ENCODE results near the gene PLD5. TPM values are rescaled to one million over a fixed set of nuclear protein-coding genes. Genes with fewer than 3 reads are reported as not detected.

Gene PLD5
- total and polyA plus RNA-seq, 2 donors (not counting 3 experiments of a cell fraction or from before 2014, with no cell fraction given) = not detected

GRCh38 chr1:242239398-242239797 is 285.1 kb downstream of the PLD5 start:
- CTCF ChIA-PET = no interaction called here
- no peak overlapping the region for H3K4me2 ChIP-seq (ENCODE audit: insufficient read depth, low read length)
- H3K27ac ChIP-seq (ENCODE audit: insufficient read depth, low read depth, low read length) = no peak overlapping the region
- no peaks in the 10 kb centered on the region for H3K9me1 ChIP-seq (replicated peaks; ENCODE audit: control insufficient read depth, extremely low read depth, insufficient read depth, low read length)
- DNase-seq (ENCODE audit: low read depth, low spot score) (no peak), FAIRE-seq (no peak)
- BruUV-seq (replicated peaks) = no TSS peak
- no peak overlapping the region for H3K9ac ChIP-seq (replicated peaks; ENCODE audit: extremely low read depth, insufficient read depth, low read length)
- no peaks in the 10 kb centered on the region for H3K79me2 ChIP-seq (ENCODE audit: control insufficient read depth, insufficient read depth, low read length)
- no peak overlapping the region for H2AFZ ChIP-seq (ENCODE audit: low read depth, low read length)
- dilution Hi-C loops (cut with MboI; ENCODE audit: extremely low pct_ligation_motif_present, low sequenced_read_pairs) = no loop called here
- H3K4me3 ChIP-seq (replicated peaks in 1 of 3; ENCODE audit: insufficient read depth in 1 of 3, low read depth in 1 of 3, low read length in 3 of 3) = no peak overlapping the region
- peaks cover 2% of the 10 kb centered on the region for H3K9me3 ChIP-seq (replicated peaks; ENCODE audit: control insufficient read depth, insufficient read depth, low read length)
- H3K36me3 ChIP-seq (ENCODE audit: control insufficient read depth in 2 of 2, extremely low read depth in 1 of 2, insufficient read depth in 2 of 2, low read length in 2 of 2) = no peaks in the 10 kb centered on the region
- no peaks in the 10 kb centered on the region for H3K4me1 ChIP-seq (ENCODE audit: control insufficient read depth, extremely low read depth, insufficient read depth, low read length)
- intact Hi-C loops (cut with micrococcal nuclease) = no loop called here
- TF ChIP-seq, protein P1, sequence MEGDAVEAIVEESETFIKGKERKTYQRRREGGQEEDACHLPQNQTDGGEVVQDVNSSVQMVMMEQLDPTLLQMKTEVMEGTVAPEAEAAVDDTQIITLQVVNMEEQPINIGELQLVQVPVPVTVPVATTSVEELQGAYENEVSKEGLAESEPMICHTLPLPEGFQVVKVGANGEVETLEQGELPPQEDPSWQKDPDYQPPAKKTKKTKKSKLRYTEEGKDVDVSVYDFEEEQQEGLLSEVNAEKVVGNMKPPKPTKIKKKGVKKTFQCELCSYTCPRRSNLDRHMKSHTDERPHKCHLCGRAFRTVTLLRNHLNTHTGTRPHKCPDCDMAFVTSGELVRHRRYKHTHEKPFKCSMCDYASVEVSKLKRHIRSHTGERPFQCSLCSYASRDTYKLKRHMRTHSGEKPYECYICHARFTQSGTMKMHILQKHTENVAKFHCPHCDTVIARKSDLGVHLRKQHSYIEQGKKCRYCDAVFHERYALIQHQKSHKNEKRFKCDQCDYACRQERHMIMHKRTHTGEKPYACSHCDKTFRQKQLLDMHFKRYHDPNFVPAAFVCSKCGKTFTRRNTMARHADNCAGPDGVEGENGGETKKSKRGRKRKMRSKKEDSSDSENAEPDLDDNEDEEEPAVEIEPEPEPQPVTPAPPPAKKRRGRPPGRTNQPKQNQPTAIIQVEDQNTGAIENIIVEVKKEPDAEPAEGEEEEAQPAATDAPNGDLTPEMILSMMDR (IDR thresholded peaks at IDR 0.05; ENCODE audit: extremely low read depth in 1 of 2, insufficient read depth in 1 of 2, low read depth in 1 of 2, low read length in 2 of 2) = no peak
- no peak for TF ChIP-seq POLR2A (IDR thresholded peaks at IDR 0.05; ENCODE audit: low read depth, low read length)
- TF ChIP-seq GATA2 (IDR thresholded peaks at IDR 0.05; ENCODE audit: insufficient read depth, insufficient read length, low read depth, low read length) = no peak
- H3K27me3 ChIP-seq (ENCODE audit: control insufficient read depth in 2 of 2, insufficient read depth in 2 of 2, low read length in 2 of 2) = no peaks in the 10 kb centered on the region
- no peaks in the 10 kb centered on the region for H4K20me1 ChIP-seq (replicated peaks; ENCODE audit: control insufficient read depth, extremely low read depth, insufficient read depth, low read length)
- POLR2A ChIA-PET = no interaction called here

- H3K9ac ChIP-seq (replicated peaks; ENCODE audit: extremely low read depth, insufficient read depth, low read length) = no peak overlapping the region
- H2AFZ ChIP-seq (ENCODE audit: low read depth, low read length) = no peak overlapping the region
- DNase-seq (ENCODE audit: low read depth, low spot score) = no peak
- no peaks in the 10 kb centered on the region for H3K4me1 ChIP-seq (ENCODE audit: control insufficient read depth, extremely low read depth, insufficient read depth, low read length)
- no peaks in the 10 kb centered on the region for H4K20me1 ChIP-seq (replicated peaks; ENCODE audit: control insufficient read depth, extremely low read depth, insufficient read depth, low read length)
- H3K9me1 ChIP-seq (replicated peaks; ENCODE audit: control insufficient read depth, extremely low read depth, insufficient read depth, low read length) = no peaks in the 10 kb centered on the region
- H3K79me2 ChIP-seq (ENCODE audit: control insufficient read depth, insufficient read depth, low read length) = no peaks in the 10 kb centered on the region
- FAIRE-seq = no peak
- H3K9me3 ChIP-seq (replicated peaks; ENCODE audit: control insufficient read depth, insufficient read depth, low read length) = peaks cover 2% of the 10 kb centered on the region
- no peak overlapping the region for H3K27ac ChIP-seq (ENCODE audit: insufficient read depth, low read depth, low read length)
- no peak overlapping the region for H3K4me2 ChIP-seq (ENCODE audit: insufficient read depth, low read length)
- no peaks in the 10 kb centered on the region for H3K27me3 ChIP-seq (ENCODE audit: control insufficient read depth in 2 of 2, insufficient read depth in 2 of 2, low read length in 2 of 2)
- ChIA-PET CTCF (no interaction called here), POLR2A (no interaction called here)
- no TSS peak for BruUV-seq (replicated peaks)
- intact Hi-C loops (cut with micrococcal nuclease) (no loop called here), dilution Hi-C loops (cut with MboI; ENCODE audit: extremely low pct_ligation_motif_present, low sequenced_read_pairs) (no loop called here)
- H3K36me3 ChIP-seq (ENCODE audit: control insufficient read depth in 2 of 2, extremely low read depth in 1 of 2, insufficient read depth in 2 of 2, low read length in 2 of 2) = no peaks in the 10 kb centered on the region
- H3K4me3 ChIP-seq (replicated peaks in 1 of 3; ENCODE audit: insufficient read depth in 1 of 3, low read depth in 1 of 3, low read length in 3 of 3) = no peak overlapping the region
- TF ChIP-seq FOS (IDR thresholded peaks at IDR 0.05; ENCODE audit: borderline replicate concordance, insufficient read depth, low read length) = no peak
- TF ChIP-seq MYC (IDR thresholded peaks at IDR 0.05; ENCODE audit: low read depth, low read length) = no peak
- TF ChIP-seq POLR2A (IDR thresholded peaks at IDR 0.05; ENCODE audit: low read depth, low read length) = no peak
- TF ChIP-seq, protein P1 (IDR thresholded peaks at IDR 0.05; ENCODE audit: extremely low read depth in 1 of 2, insufficient read depth in 1 of 2, low read depth in 1 of 2, low read length in 2 of 2) = no peak
- no peak for TF ChIP-seq EZH2 (IDR thresholded peaks at IDR 0.05; ENCODE audit: borderline replicate concordance, low read depth, low read length, severe bottlenecking)
- no peak for TF ChIP-seq GATA2 (IDR thresholded peaks at IDR 0.05; ENCODE audit: insufficient read depth, insufficient read length, low read depth, low read length)
- no peak for TF ChIP-seq MAX (IDR thresholded peaks at IDR 0.05; ENCODE audit: insufficient read depth, insufficient read length)
These were observed 287.4 kb downstream of the PLD5 start for GRCh38 chr1:242237051-242237450.

All from endothelial cell of umbilical vein (primary cell).